Measurements from ENCODE around the gene SPACA6.
A peak's percentile ranks its signal among the peaks of the same experiment; 100 is the strongest.

SPACA6 gene

GRCh38 chr19:51689751-51690453 lies 3.2 kb upstream of the SPACA6 start:
- peak; percentile 82 for DNase-seq

DNA sequence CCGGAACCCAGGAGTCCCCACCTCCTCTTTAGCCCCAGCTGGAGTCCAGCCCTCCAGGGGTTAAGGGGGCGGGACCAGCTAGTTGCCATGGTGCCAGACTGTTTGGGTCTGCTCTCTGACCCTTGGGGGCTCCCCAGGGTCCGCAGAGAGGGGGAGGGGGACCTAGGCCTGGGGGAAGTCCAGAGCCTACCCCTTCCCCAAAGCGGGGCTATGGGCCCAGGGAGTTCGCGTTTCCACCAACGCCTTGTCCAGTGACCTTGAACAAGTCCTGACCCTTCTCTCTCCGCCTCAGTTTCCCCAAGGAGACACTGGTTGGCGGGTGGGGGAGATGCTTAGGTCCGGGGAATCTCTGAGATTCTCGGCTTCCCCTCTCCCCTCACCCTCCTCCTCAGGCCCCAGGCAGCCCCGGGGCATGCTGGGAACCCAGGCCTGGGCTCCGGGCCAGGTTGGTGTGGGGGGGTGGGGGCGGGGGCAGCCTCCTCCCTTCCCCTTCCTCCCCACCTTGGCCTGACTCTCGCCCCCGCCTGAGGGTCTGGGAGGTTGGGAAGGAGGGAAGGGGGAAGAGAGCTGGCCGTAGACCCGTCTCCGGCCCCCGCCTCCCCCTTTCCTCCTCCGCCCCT lies 2.6 kb upstream of the SPACA6 start:
- DNase-seq = peak; percentile 94

DNA sequence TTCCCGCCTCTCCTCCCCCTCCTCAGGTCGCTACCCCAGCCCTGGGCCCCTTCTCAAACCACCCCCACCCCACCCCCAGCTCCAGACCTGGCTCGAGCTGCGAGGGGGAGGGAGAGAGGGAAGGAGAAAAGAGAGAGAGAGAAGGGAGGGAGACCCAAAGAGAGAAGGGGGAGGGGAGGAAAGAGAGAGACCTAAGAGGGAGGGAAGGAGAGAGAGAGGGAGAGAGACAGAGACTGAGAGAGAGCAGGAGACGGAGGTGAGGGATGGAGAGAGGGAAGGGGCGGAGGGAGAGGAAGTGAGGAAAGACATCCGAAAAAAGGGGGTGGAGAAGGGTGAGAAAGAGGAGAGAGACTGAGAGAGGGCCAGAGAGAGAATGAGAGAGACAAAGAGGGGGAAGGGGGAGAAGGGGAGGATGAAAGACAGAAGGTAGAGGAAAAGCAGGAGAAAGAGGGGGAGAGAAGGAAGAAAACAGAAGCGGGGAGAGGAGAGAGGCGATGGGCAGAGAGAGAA lies 2.0 kb upstream of the SPACA6 start:
- no peak for DNase-seq

DNA sequence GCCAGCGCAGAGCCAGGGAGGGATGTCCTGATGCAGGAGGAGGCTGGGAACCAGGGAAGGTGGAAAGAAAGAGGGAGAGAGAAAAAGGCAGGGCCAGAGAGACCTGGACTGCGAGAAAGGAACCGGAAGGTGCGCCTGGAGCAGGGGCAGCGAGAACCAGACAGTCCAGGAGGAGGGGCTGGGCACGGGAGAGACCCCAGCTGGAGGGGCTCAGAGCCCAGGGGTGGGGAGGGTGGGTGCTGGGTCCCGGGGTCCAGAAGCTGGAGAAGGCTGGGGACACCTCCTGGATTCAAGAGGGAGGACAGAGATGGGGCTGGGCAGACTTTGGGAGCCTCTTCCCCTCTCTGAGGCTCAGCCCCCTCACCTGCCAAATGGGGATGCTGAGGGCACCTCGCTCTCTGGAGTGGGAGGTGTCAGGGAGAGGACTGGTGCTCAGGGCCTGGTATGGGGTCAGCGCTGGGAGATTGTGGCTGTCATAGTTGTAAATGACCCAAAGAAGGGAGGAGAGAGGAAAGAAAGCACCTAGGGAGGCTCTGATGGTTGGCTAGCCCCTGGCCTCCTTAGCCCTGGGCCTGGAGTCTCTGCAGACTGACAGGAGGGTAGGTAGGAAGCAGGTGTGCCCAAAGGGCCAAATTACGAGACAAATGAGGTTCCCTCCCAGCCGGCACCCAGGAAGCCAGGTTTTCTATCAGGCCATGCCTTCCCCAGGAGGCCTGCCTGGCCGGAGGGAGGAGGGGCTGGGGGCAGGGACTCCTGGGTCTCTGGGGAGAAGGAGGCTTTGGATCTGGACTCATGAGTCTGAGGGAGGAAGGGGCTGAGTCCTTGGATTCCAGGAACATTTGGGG lies 1.3 kb upstream of the SPACA6 start:
- DNase-seq = no peak

- no peak for DNase-seq
These were observed 662 bp upstream of the SPACA6 start for GRCh38 chr19:51692468-51692867.

DNA sequence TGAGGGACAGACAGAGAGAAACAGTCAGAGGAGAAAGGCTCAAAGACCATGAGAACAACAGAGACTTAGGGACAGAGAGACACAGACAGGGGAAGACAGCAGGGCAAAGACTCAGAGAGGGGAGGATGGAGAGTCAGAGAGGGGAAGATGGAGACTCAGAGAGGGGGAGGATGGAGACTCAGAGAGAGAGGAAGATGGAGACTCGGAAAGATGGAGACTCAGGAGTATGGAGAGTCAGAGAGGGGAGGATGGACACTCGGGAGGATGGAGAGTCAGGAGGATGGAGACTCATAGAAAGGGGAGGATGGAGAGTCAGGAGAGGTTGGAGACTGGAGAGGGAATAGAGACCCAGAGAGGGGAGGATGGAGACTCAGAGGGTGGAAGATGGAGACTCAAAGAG lies 689 bp downstream of the SPACA6 start:
- peak; percentile 5 for DNase-seq

DNA sequence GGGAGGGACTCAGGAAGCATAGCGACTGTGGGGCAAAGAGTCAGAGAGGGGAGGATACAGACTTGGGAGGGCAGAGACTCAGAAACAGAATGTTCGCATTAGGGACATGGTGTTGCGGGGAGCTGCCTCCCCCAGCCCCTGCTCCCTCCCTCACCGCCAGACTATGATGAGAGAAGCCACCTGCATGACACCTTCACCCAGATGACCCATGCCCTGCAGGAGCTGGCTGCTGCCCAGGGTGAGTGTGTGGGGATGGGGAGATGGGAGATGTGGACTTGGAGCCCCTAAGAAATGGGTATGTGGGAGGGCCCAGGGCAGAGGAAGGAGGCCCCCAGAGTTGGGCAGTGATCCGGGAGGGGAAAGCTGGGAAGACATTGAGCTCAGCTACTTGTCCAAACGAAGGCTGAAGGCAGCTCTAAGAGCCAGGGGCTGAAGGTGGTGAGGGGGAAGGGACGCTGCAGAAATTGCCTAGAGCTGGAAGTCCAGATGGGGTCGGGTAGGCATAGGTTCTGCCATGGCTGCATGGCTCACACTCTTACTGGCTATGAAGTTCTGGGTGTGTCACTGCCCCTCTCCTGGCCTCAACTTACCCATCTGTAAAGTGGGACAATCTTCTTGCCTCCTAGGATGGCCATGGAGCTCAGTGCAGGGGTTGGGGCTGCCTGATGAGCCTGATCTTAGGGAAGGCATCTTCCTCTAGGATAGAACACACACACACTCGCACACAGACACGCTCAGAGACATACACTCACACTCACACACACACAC lies 1.4 kb downstream of the SPACA6 start:
- peak; percentile 10 for DNase-seq

GRCh38 chr19:51695088-51695487 lies 2.0 kb downstream of the SPACA6 start:
- DNase-seq = peak; percentile 6

DNA sequence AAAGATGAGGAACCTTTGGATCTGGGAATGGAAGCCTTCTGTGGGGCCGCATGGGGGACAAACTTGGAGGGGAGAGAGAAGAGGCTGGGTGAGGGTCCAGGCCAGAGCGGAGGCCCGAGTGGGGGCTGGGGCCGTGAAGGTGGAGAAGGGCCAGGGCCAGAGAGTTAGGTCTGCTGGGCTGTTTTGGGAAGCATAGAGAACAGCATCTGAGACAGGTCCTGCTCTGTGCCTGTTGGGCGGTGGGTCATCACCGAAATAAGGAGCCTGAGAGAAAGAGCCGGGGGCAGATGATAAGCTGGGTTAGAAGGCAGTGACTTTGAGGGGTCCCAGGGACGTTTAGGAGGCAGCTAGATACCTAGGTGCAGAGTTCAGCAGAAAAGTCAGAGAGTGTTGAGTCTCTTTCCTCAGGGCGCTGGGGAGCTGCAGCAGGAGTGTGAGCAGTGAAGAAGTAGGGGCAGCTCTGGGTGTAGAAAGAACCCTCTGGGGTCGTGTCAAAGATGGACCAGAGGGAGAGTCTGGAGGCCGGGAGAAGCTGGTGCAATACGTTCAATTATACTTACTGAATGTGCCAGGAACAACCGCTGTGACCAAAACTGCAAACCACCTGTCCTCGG lies 2.7 kb downstream of the SPACA6 start:
- DNase-seq = peak; percentile 5

DNA sequence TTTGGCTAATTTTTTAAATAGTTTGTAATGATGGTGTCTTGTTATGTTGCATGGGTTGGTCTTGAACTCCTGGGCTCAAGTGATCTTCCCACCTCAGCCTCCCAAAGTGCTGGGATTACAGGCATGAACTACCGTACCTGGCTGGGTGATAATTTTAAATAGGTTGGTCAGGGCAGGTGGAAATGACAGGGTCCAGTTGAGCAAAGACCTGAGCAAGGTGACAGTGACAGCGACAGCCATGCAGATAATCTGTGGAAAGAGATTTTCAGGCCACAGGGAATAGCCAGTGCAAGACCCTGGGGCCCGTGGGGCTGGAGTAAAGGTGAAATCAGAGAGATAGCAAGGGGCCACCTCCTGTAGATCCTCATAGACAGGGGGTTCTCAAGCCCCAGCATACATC lies 3.5 kb downstream of the SPACA6 start:
- peak; percentile 1 for DNase-seq

DNA sequence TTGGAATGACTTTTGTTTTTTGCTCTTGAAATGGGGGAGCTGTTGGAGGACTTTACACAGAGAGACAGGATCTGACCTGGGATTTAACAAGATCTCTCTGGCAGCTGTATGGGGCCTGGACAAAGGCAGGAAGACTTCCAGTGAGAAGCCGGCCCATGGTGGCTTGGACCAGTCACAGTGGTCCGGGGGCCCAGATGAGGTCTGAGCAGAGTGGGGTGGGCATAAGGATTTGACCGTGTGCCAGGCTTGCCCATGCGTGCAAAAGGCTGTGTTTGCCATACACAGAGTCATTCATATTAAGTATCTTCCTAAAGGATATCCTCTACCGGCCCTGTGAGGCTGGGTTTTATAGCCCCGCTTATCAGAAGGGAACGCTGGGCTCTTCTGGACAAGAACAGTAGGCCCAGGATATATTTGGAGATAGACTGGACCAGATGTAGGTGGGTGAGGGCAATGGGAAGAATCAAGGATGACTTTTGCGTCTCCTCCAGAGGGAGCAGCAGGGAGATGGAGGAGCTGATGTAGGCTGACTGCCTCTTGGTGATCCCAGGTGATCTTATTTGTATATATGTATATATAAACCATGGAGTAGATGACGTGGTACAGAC lies 4.1 kb downstream of the SPACA6 start:
- peak; percentile 14 for DNase-seq

DNA sequence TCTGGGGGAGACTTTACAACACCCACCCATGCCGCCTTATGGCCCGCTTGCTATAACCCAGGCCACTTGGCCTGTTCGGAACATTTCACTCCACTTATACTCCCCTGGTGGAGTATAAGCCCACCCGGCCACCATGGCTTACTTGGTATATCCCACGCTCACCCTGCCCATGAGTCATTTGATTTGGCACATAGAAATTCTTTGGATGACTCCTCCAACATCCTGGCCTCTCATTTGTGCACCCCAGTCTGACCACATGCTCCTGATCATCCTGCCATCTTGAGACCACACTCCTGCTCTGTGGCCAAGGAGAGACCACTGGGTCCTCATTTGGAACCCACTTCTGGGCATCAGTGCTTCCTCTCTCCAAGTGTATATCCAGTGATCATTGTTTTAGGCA lies 5.2 kb downstream of the SPACA6 start:
- DNase-seq = peak; percentile 43

- no peak for DNase-seq
These were observed 6.0 kb downstream of the SPACA6 start for GRCh38 chr19:51699170-51699569.

DNA sequence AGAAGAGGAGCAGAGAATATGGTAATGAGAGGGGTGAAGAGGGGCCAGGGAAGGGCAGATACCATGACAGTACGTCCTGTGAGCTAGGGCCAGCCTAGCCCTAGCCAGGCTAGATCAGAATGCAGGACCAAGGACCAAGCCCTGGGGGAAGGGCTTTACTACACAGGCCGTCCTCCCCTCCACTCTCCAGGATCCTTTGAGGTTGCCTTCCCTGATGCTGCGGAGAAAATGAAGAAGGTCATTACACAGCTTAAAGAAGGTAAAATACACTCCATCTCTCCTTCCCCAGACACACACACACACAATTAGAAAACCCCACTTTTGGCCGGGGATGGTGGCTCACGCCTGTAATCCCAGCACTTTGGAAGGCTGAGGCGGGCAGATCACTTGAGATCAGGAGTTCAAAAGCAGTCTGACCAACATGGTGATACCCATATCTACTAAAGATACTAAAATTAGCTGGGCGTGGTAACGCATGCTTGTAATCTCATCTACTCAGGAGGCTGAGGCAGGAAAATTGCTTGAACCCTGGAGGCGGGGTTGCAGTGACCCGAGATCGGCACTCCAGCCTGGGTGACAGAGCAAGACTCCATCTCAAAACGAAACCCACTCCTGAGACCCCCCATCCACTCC lies 8.5 kb downstream of the SPACA6 start:
- no peak for DNase-seq

- DNase-seq = peak; percentile 85
These were observed 9.1 kb downstream of the SPACA6 start for GRCh38 chr19:51702103-51702824.

DNA sequence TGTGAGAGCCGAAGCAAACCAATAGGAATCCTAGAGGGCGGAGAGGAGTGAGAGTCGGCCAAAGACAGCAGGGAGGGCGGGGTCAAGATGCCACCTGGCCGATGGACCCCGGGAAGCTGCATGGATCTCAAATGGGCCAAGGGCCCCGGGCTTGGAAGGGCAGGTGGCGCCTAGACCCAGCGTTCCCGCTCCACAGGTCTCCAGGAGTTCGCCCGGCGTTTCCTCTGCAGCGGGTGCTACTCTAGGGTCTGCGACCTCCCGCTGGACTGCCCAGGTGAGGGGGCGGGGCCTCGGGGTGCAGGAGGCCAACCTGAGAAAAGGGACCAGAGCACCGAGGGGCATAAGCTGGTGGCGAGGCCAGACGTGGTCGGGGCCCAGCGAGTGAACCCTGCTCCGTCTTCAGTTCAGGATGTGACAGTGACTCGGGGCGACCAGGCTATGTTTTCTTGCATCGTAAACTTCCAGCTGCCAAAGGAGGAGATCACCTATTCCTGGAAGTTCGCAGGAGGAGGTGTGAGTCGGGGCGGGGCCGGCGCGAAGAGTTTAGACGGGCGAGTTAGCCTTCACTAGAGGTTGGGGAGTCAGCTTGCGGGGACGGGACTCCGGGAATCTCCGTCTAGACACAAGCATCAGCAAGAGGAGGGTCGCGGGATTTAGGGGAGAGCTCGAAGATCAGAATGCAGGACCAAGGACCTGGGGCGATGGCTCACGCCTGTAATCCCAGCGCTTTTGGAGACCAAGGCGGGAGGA lies 9.9 kb downstream of the SPACA6 start:
- DNase-seq = peak; percentile 76

DNA sequence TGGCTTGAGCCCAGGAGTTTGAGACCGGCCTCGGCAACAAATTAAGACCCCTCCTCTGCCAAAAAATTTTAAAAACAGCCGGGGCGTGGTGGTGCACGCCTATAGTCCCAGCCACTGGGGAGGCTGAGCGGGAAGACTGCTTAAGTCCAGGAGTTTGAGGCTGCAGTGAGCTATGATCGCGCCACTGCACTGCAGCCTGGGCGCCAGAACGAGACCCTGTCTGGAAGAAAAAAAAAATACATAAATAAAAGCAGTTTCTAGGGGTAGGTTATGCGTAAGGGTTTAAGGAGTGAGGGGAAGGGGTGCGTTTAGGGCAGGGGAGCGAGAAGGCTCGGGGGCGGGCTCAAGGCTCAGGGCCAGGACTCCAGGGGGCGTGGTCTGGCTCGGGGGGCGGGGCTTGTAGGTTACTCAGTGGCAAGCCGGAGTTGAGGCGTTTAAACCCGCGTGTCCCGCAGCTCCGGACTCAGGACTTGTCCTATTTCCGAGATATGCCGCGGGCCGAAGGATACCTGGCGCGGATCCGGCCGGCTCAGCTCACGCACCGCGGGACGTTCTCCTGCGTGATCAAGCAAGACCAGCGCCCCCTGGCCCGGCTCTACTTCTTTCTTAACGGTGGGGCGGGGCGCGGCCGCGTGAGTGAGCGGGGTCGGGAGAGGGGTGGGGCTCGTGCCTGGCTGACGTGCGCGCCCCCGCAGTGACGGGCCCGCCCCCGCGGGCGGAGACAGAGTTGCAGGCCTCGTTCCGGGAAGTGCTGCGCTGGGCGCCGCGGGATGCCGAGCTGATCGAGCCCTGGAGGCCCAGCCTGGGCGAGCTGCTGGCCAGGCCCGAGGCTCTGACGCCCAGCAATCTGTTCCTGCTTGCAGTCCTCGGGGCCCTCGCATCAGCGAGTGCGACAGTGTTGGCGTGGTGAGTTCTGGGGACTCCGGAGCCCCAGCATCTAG lies 10.7 kb downstream of the SPACA6 start:
- DNase-seq = peak; percentile 97

- no peak for DNase-seq
These were observed 11.5 kb downstream of the SPACA6 start for GRCh38 chr19:51704626-51705025.

DNA sequence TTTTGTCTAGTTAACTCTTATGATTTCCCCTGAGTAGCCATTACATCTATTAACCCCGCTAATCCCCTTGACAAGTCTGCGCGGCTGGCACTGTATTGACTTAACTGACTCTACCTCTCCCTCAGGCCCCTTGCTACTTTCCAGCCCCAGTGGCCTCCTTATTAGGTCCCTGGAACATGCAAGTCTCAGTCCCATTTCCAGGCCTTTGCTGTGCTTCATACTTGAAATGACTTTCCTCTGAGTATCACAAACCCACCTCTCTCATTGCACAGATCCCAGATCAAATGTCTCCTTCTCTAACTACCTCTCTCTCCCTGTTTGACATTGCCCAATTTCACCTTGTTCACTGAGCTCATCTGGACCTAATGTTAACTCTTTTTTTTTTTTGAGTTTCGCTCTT lies 13.2 kb downstream of the SPACA6 start:
- no peak for DNase-seq

Measured in femur (tissue), 1 donor.